GM23338 (cell line): ENCODE measurements around the gene KRT85. TPM values are rescaled to one million over a fixed set of nuclear protein-coding genes. Genes with fewer than 3 reads are reported as not detected.

Experiments
- ATAC-seq: fragments of 200-7000 bp; cut with Tn5 transposase; 3 replicates; pipeline ENCODE4 v1.9.1; 2020
- DNase-seq: peaks from one replicate; pipeline ENCODE4 v3.0.0-alpha.2; 2015; ENCODE audit warnings: low spot score
- H2AFZ ChIP-seq: fragments of 200-600 bp; sonication (generic); 2 replicates; pipeline ENCODE4 v1.8.0; 2016; ENCODE audit warnings: antibody characterized with exemption, mild to moderate bottlenecking, moderate library complexity
- H3F3A ChIP-seq: fragments of 200-600 bp; sonication (generic); replicated peaks from 2 replicates; pipeline ENCODE4 v1.8.0; 2017; ENCODE audit warnings: antibody characterized with exemption, mixed run types, low read depth
- H3K27ac ChIP-seq: fragments of 200-600 bp; sonication (generic); 2 replicates; pipeline ENCODE4 v1.6.1; 2016; ENCODE audit warnings: low read depth
- H3K27me3 ChIP-seq: fragments of 200-600 bp; sonication (generic); 2 replicates; pipeline ENCODE4 v1.8.0; 2016; ENCODE audit warnings: mild to moderate bottlenecking, mixed run types, moderate library complexity; ENCODE audit not compliant: insufficient read depth
- H3K36me3 ChIP-seq: fragments of 200-600 bp; sonication (generic); 2 replicates; pipeline ENCODE4 v1.8.0; 2016; ENCODE audit warnings: mild to moderate bottlenecking; ENCODE audit not compliant: insufficient read depth
- H3K4me1 ChIP-seq: fragments of 200-600 bp; sonication (generic); 2 replicates; pipeline ENCODE4 v1.8.0; 2016; ENCODE audit warnings: mild to moderate bottlenecking, moderate library complexity; ENCODE audit not compliant: insufficient read depth
- H3K4me2 ChIP-seq: fragments of 200-600 bp; sonication (generic); 2 replicates; pipeline ENCODE4 v1.7.1; 2017; ENCODE audit warnings: mixed run types
- H3K4me3 ChIP-seq: fragments of 200-600 bp; sonication (generic); 2 replicates; pipeline ENCODE4 v1.6.1; 2016; ENCODE audit warnings: mixed run types
- H3K79me2 ChIP-seq: fragments of 200-600 bp; sonication (generic); replicated peaks from 2 replicates; pipeline ENCODE4 v1.8.0; 2017; ENCODE audit warnings: mild to moderate bottlenecking; ENCODE audit not compliant: insufficient read depth
- H3K9me2 ChIP-seq: fragments of 200-600 bp; sonication (generic); 2 replicates; pipeline ENCODE4 v1.8.0; 2017; ENCODE audit not compliant: insufficient read depth
- H4K20me1 ChIP-seq: fragments of 200-600 bp; sonication (generic); replicated peaks from 2 replicates; pipeline ENCODE4 v1.8.0; 2017; ENCODE audit warnings: mild to moderate bottlenecking; ENCODE audit not compliant: insufficient read depth
- H3K27ac Mint-ChIP-seq: 2 replicates; pipeline ENCODE4 v1.8.0; 2020; ENCODE audit warnings: inconsistent platforms, mild to moderate bottlenecking, moderate library complexity, mixed read lengths
- H3K27me3 Mint-ChIP-seq: 3 replicates; pipeline ENCODE4 v1.8.0; 2022; ENCODE audit warnings: low read depth, mild to moderate bottlenecking, moderate library complexity, mixed read lengths, inconsistent platforms; ENCODE audit not compliant: insufficient read depth, poor library complexity
- H3K36me3 Mint-ChIP-seq: 3 replicates; pipeline ENCODE4 v1.8.0; 2021; ENCODE audit warnings: low read depth, mild to moderate bottlenecking, inconsistent platforms, moderate library complexity, mixed read lengths
- H3K4me1 Mint-ChIP-seq: 3 replicates; pipeline ENCODE4 v1.8.0; 2020; ENCODE audit warnings: mild to moderate bottlenecking, inconsistent platforms, mixed read lengths
- H3K4me3 Mint-ChIP-seq: 3 replicates; pipeline ENCODE4 v1.8.0; 2021; ENCODE audit warnings: moderate library complexity, mild to moderate bottlenecking, inconsistent platforms, mixed read lengths
- H3K9me3 Mint-ChIP-seq: 3 replicates; pipeline ENCODE4 v1.8.0; 2020; ENCODE audit warnings: moderate library complexity, mild to moderate bottlenecking, inconsistent platforms, mixed read lengths
- CREB1 ChIP-seq: fragments of 250-450 bp; sonication (Bioruptor Pico); IDR thresholded peaks from 2 replicates; pipeline ENCODE4 v1.5.0; 2020; ENCODE audit warnings: low read depth, mild to moderate bottlenecking, moderate library complexity
- CTCF ChIP-seq, 2 experiments: fragments of 200-600 bp in 1 of 2; sonication (generic) in 1 of 2; conservative IDR thresholded peaks; 2 replicates each; pipeline versions ENCODE4 v1.5.1 to v1.6.1; 2016 to 2017; ENCODE audit warnings: antibody characterized with exemption in 2 of 2, low read depth in 2 of 2, mild to moderate bottlenecking in 2 of 2, moderate library complexity in 1 of 2
- EZH2 ChIP-seq: fragments of 200-600 bp; sonication (generic); IDR thresholded peaks from one replicate; pipeline ENCODE4 v1.8.0; 2017; ENCODE audit warnings: antibody characterized with exemption, mild to moderate bottlenecking, low read depth; ENCODE audit not compliant: unreplicated experiment
- EZH2phosphoT487 ChIP-seq: fragments of 200-600 bp; sonication (generic); IDR thresholded peaks from one replicate; pipeline ENCODE4 v1.8.1; 2018; ENCODE audit warnings: antibody characterized with exemption; ENCODE audit not compliant: unreplicated experiment
- JUNB ChIP-seq: IDR thresholded peaks from one replicate; pipeline ENCODE4 v1.6.1; 2016; ENCODE audit warnings: antibody characterized with exemption; ENCODE audit not compliant: unreplicated experiment
- POLR2AphosphoS5 ChIP-seq: IDR thresholded peaks from 2 replicates; pipeline ENCODE4 v1.6.1; 2016; ENCODE audit warnings: antibody characterized with exemption, low read depth
- STAT1 ChIP-seq: IDR thresholded peaks from one replicate; pipeline ENCODE4 v1.6.1; 2016; ENCODE audit warnings: antibody characterized with exemption; ENCODE audit not compliant: unreplicated experiment
- ZNF114 ChIP-seq: fragments of 250-450 bp; sonication (Bioruptor Pico); IDR thresholded peaks from 2 replicates; pipeline ENCODE4 v1.5.0; 2020; ENCODE audit warnings: mild to moderate bottlenecking, moderate library complexity
- ZNF331 ChIP-seq: fragments of 250-450 bp; sonication (Bioruptor Pico); IDR thresholded peaks from 2 replicates; pipeline ENCODE4 v1.5.0; 2020; ENCODE audit warnings: low read depth, mild to moderate bottlenecking, moderate library complexity
- polyA plus RNA-seq: library from polyadenylated mRNA; unstranded; fragments of >200 nt; fragmentation: Nextera tagmentation; extraction: Ambion mirVana; gene quantifications from 2 replicates; pipeline ENCODE4 v1.2.1, GENCODE V29; 2016
- total RNA-seq: library from RNA; depleted of rRNA; stranded (reverse); fragments of >200 nt; shearing (Covaris generic); gene quantifications from 2 replicates; pipeline ENCODE4 v1.2.3, GENCODE V29; 2014
- TF ChIP-seq, protein P1 (sequence below): IDR thresholded peaks from 2 replicates; pipeline ENCODE4 v1.6.1; 2016; ENCODE audit warnings: antibody characterized with exemption
- TF ChIP-seq, protein P2 (sequence below): IDR thresholded peaks from one replicate; pipeline ENCODE4 v1.6.1; 2018; ENCODE audit warnings: antibody characterized with exemption; ENCODE audit not compliant: unreplicated experiment
- TF ChIP-seq, protein P3 (sequence below): fragments of 250-450 bp; sonication (Bioruptor Pico); IDR thresholded peaks from 2 replicates; pipeline ENCODE4 v1.5.0; 2020; ENCODE audit warnings: mild to moderate bottlenecking, moderate library complexity

Gene KRT85
- total and polyA plus RNA-seq, 2 experiments from 2014 or later: not detected

GRCh38 chr12:52372216-52373154, 5.2 kb upstream of the KRT85 start:
- DNase-seq (peak; percentile 82), ATAC-seq (peak; percentile 95)
- H3K4me1 Mint-ChIP-seq: peaks cover 3% of the 10 kb centered on the region; the same call in 1 of the 3 replicates
- H3K27me3 Mint-ChIP-seq: peaks cover 1% of the 10 kb centered on the region
- H3K36me3 ChIP-seq: no peaks in the 10 kb centered on the region
- H3K27me3 ChIP-seq: no peaks in the 10 kb centered on the region
- no peaks in the 10 kb centered on the region for H3K4me1 ChIP-seq
- no peak overlapping the region for H3K27ac Mint-ChIP-seq
- H2AFZ ChIP-seq: no peak overlapping the region
- no peaks in the 10 kb centered on the region; the same call in 2 of the 3 replicates for H3K36me3 Mint-ChIP-seq
- no peak overlapping the region for H3K4me3 Mint-ChIP-seq
- H3K4me3 ChIP-seq: no peak overlapping the region
- H3F3A ChIP-seq: no peaks in the 10 kb centered on the region
- H4K20me1 ChIP-seq: no peaks in the 10 kb centered on the region
- H3K4me2 ChIP-seq: no peak overlapping the region
- no peaks in the 10 kb centered on the region for H3K9me2 ChIP-seq
- H3K9me3 Mint-ChIP-seq: no peaks in the 10 kb centered on the region
- H3K79me2 ChIP-seq: no peaks in the 10 kb centered on the region
- H3K27ac ChIP-seq: no peak overlapping the region
- TF ChIP-seq, protein P1, sequence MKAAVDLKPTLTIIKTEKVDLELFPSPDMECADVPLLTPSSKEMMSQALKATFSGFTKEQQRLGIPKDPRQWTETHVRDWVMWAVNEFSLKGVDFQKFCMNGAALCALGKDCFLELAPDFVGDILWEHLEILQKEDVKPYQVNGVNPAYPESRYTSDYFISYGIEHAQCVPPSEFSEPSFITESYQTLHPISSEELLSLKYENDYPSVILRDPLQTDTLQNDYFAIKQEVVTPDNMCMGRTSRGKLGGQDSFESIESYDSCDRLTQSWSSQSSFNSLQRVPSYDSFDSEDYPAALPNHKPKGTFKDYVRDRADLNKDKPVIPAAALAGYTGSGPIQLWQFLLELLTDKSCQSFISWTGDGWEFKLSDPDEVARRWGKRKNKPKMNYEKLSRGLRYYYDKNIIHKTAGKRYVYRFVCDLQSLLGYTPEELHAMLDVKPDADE: no peak
- TF ChIP-seq JUNB (peak; percentile 53), STAT1 (no peak), EZH2 (no peak), CREB1 (CRISPR knock-in tag) (no peak), POLR2AphosphoS5 (no peak), ZNF114 (CRISPR knock-in tag) (no peak), CTCF (conservative IDR thresholded peaks at IDR 0.05; ENCODE audit: low read depth in 2 of 2) (peak; percentile 72 to 95), EZH2phosphoT487 (no peak), ZNF331 (CRISPR knock-in tag) (no peak)
- TF ChIP-seq, protein P2, sequence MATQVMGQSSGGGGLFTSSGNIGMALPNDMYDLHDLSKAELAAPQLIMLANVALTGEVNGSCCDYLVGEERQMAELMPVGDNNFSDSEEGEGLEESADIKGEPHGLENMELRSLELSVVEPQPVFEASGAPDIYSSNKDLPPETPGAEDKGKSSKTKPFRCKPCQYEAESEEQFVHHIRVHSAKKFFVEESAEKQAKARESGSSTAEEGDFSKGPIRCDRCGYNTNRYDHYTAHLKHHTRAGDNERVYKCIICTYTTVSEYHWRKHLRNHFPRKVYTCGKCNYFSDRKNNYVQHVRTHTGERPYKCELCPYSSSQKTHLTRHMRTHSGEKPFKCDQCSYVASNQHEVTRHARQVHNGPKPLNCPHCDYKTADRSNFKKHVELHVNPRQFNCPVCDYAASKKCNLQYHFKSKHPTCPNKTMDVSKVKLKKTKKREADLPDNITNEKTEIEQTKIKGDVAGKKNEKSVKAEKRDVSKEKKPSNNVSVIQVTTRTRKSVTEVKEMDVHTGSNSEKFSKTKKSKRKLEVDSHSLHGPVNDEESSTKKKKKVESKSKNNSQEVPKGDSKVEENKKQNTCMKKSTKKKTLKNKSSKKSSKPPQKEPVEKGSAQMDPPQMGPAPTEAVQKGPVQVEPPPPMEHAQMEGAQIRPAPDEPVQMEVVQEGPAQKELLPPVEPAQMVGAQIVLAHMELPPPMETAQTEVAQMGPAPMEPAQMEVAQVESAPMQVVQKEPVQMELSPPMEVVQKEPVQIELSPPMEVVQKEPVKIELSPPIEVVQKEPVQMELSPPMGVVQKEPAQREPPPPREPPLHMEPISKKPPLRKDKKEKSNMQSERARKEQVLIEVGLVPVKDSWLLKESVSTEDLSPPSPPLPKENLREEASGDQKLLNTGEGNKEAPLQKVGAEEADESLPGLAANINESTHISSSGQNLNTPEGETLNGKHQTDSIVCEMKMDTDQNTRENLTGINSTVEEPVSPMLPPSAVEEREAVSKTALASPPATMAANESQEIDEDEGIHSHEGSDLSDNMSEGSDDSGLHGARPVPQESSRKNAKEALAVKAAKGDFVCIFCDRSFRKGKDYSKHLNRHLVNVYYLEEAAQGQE: no peak
- TF ChIP-seq, protein P3, sequence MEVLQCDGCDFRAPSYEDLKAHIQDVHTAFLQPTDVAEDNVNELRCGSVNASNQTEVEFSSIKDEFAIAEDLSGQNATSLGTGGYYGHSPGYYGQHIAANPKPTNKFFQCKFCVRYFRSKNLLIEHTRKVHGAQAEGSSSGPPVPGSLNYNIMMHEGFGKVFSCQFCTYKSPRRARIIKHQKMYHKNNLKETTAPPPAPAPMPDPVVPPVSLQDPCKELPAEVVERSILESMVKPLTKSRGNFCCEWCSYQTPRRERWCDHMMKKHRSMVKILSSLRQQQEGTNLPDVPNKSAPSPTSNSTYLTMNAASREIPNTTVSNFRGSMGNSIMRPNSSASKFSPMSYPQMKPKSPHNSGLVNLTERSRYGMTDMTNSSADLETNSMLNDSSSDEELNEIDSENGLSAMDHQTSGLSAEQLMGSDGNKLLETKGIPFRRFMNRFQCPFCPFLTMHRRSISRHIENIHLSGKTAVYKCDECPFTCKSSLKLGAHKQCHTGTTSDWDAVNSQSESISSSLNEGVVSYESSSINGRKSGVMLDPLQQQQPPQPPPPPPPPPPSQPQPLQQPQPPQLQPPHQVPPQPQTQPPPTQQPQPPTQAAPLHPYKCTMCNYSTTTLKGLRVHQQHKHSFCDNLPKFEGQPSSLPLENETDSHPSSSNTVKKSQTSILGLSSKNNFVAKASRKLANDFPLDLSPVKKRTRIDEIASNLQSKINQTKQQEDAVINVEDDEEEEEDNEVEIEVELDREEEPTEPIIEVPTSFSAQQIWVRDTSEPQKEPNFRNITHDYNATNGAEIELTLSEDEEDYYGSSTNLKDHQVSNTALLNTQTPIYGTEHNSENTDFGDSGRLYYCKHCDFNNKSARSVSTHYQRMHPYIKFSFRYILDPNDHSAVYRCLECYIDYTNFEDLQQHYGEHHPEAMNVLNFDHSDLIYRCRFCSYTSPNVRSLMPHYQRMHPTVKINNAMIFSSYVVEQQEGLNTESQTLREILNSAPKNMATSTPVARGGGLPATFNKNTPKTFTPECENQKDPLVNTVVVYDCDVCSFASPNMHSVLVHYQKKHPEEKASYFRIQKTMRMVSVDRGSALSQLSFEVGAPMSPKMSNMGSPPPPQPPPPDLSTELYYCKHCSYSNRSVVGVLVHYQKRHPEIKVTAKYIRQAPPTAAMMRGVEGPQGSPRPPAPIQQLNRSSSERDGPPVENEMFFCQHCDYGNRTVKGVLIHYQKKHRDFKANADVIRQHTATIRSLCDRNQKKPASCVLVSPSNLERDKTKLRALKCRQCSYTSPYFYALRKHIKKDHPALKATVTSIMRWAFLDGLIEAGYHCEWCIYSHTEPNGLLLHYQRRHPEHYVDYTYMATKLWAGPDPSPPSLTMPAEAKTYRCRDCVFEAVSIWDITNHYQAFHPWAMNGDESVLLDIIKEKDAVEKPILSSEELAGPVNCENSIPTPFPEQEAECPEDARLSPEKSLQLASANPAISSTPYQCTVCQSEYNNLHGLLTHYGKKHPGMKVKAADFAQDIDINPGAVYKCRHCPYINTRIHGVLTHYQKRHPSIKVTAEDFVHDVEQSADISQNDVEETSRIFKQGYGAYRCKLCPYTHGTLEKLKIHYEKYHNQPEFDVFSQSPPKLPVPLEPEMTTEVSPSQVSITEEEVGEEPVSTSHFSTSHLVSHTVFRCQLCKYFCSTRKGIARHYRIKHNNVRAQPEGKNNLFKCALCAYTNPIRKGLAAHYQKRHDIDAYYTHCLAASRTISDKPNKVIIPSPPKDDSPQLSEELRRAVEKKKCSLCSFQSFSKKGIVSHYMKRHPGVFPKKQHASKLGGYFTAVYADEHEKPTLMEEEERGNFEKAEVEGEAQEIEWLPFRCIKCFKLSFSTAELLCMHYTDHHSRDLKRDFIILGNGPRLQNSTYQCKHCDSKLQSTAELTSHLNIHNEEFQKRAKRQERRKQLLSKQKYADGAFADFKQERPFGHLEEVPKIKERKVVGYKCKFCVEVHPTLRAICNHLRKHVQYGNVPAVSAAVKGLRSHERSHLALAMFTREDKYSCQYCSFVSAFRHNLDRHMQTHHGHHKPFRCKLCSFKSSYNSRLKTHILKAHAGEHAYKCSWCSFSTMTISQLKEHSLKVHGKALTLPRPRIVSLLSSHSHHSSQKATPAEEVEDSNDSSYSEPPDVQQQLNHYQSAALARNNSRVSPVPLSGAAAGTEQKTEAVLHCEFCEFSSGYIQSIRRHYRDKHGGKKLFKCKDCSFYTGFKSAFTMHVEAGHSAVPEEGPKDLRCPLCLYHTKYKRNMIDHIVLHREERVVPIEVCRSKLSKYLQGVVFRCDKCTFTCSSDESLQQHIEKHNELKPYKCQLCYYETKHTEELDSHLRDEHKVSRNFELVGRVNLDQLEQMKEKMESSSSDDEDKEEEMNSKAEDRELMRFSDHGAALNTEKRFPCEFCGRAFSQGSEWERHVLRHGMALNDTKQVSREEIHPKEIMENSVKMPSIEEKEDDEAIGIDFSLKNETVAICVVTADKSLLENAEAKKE (CRISPR knock-in tag): no peak
